Rectal smooth muscle tissue (tissue), 1 donor: Measurements from ENCODE around the gene FBN2.

Source experiments
- H3K27ac ChIP-seq: one replicate; pipeline ENCODE4 v1.7.0; 2013; ENCODE audit warnings: low read depth, low read length, inconsistent platforms
- H3K27me3 ChIP-seq: one replicate; pipeline ENCODE4 v1.7.0; 2013; ENCODE audit warnings: low read length; ENCODE audit not compliant: control insufficient read depth, insufficient read depth
- H3K36me3 ChIP-seq: one replicate; pipeline ENCODE4 v1.7.0; 2013; ENCODE audit warnings: low read length; ENCODE audit not compliant: control insufficient read depth, insufficient read depth
- H3K4me1 ChIP-seq: one replicate; pipeline ENCODE4 v1.7.0; 2013; ENCODE audit warnings: low read length; ENCODE audit not compliant: control insufficient read depth, insufficient read depth
- H3K4me3 ChIP-seq: one replicate; pipeline ENCODE4 v1.7.0; 2013; ENCODE audit warnings: low read length
- H3K9ac ChIP-seq: one replicate; pipeline ENCODE4 v1.7.0; 2013; ENCODE audit warnings: low read length

FBN2 gene

GRCh38 chr5:128241051-128241695 lies 296.9 kb downstream of the FBN2 start:
- Histone ChIP-seq H3K27ac (no peak overlapping the region), H3K27me3 (no peaks in the 10 kb centered on the region), H3K4me3 (no peak overlapping the region), H3K4me1 (no peaks in the 10 kb centered on the region), H3K36me3 (no peaks in the 10 kb centered on the region), H3K9ac (no peak overlapping the region)

- Histone ChIP-seq H3K27ac (no peak overlapping the region), H3K4me3 (no peak overlapping the region), H3K9ac (no peak overlapping the region), H3K27me3 (no peaks in the 10 kb centered on the region), H3K4me1 (no peaks in the 10 kb centered on the region), H3K36me3 (no peaks in the 10 kb centered on the region)
Measured at GRCh38 chr5:128237546-128237945, 300.5 kb downstream of the FBN2 start.

GRCh38 chr5:128237000-128237399 lies 301.0 kb downstream of the FBN2 start:
- H3K4me1 ChIP-seq, result no peaks in the 10 kb centered on the region
- no peak overlapping the region for H3K27ac ChIP-seq
- no peaks in the 10 kb centered on the region for H3K36me3 ChIP-seq
- no peaks in the 10 kb centered on the region for H3K27me3 ChIP-seq
- no peak overlapping the region for H3K4me3 ChIP-seq
- no peak overlapping the region for H3K9ac ChIP-seq

- H3K9ac ChIP-seq, result no peak overlapping the region
- H3K27ac ChIP-seq, result no peak overlapping the region
- H3K36me3 ChIP-seq, result no peaks in the 10 kb centered on the region
- H3K27me3 ChIP-seq, result no peaks in the 10 kb centered on the region
- H3K4me3 ChIP-seq, result no peak overlapping the region
- no peaks in the 10 kb centered on the region for H3K4me1 ChIP-seq
Measured at GRCh38 chr5:128236334-128236733, 301.7 kb downstream of the FBN2 start.

GRCh38 chr5:128234928-128235641 lies 303.0 kb downstream of the FBN2 start:
- no peaks in the 10 kb centered on the region for H3K27me3 ChIP-seq
- no peak overlapping the region for H3K27ac ChIP-seq
- no peaks in the 10 kb centered on the region for H3K4me1 ChIP-seq
- no peaks in the 10 kb centered on the region for H3K36me3 ChIP-seq
- H3K9ac ChIP-seq, result no peak overlapping the region
- no peak overlapping the region for H3K4me3 ChIP-seq

- Histone ChIP-seq H3K27ac (no peak overlapping the region), H3K36me3 (no peaks in the 10 kb centered on the region), H3K4me1 (no peaks in the 10 kb centered on the region)
Measured at GRCh38 chr5:128228521-128228920, 309.5 kb downstream of the FBN2 start.

GRCh38 chr5:128228008-128228407 lies 310.0 kb downstream of the FBN2 start:
- no peak overlapping the region for H3K9ac ChIP-seq
- no peaks in the 10 kb centered on the region for H3K4me1 ChIP-seq
- no peak overlapping the region for H3K4me3 ChIP-seq
- H3K27ac ChIP-seq, result no peak overlapping the region
- no peaks in the 10 kb centered on the region for H3K27me3 ChIP-seq
- H3K36me3 ChIP-seq, result no peaks in the 10 kb centered on the region

More at GRCh38 chr5:128228521-128228920, 309.5 kb downstream of the FBN2 start:
- H3K27me3 ChIP-seq, result no peaks in the 10 kb centered on the region
- H3K9ac ChIP-seq, result no peak overlapping the region
- H3K4me3 ChIP-seq, result no peak overlapping the region

- Histone ChIP-seq H3K27me3 (no peaks in the 10 kb centered on the region), H3K27ac (no peak overlapping the region), H3K4me3 (no peak overlapping the region), H3K9ac (no peak overlapping the region), H3K4me1 (no peaks in the 10 kb centered on the region), H3K36me3 (no peaks in the 10 kb centered on the region)
Measured at GRCh38 chr5:128225245-128226030, 312.6 kb downstream of the FBN2 start.

- no peaks in the 10 kb centered on the region for H3K27me3 ChIP-seq
- no peak overlapping the region for H3K27ac ChIP-seq
- H3K9ac ChIP-seq, result no peak overlapping the region
- H3K4me3 ChIP-seq, result no peak overlapping the region
- H3K4me1 ChIP-seq, result no peaks in the 10 kb centered on the region
- no peaks in the 10 kb centered on the region for H3K36me3 ChIP-seq
Measured at GRCh38 chr5:128224336-128224735, 313.7 kb downstream of the FBN2 start.

GRCh38 chr5:128220841-128221240 lies 317.2 kb downstream of the FBN2 start:
- H3K27ac ChIP-seq, result no peak overlapping the region
- no peak overlapping the region for H3K9ac ChIP-seq
- no peak overlapping the region for H3K4me3 ChIP-seq
- H3K27me3 ChIP-seq, result no peaks in the 10 kb centered on the region
- no peaks in the 10 kb centered on the region for H3K36me3 ChIP-seq
- H3K4me1 ChIP-seq, result no peaks in the 10 kb centered on the region

- no peaks in the 10 kb centered on the region for H3K36me3 ChIP-seq
- H3K4me1 ChIP-seq, result no peaks in the 10 kb centered on the region
- H3K27me3 ChIP-seq, result no peaks in the 10 kb centered on the region
- no peak overlapping the region for H3K4me3 ChIP-seq
- H3K27ac ChIP-seq, result no peak overlapping the region
- H3K9ac ChIP-seq, result no peak overlapping the region
Measured at GRCh38 chr5:128216860-128217531, 321.0 kb downstream of the FBN2 start.

GRCh38 chr5:128216285-128216684 lies 321.8 kb downstream of the FBN2 start:
- no peaks in the 10 kb centered on the region for H3K4me1 ChIP-seq
- no peak overlapping the region for H3K9ac ChIP-seq
- no peak overlapping the region for H3K27ac ChIP-seq
- no peaks in the 10 kb centered on the region for H3K36me3 ChIP-seq
- H3K4me3 ChIP-seq, result no peak overlapping the region
- no peaks in the 10 kb centered on the region for H3K27me3 ChIP-seq
